NK-92 treated with Interleukin-12 subunit alpha and Interleukin-12 subunit beta, amount 100 ng/mL, for 24 hours (cell line): Measurements from ENCODE around the gene CCDC85A.
"Not testable (repeated sequence)": the region's sequence is repeated elsewhere in the genome, so short reads cannot be mapped to it uniquely, and the experiment has no call there.

Experiments used
- DNase-seq: peaks from one replicate; lab custom pipeline; 2025; lab: John Stamatoyannopoulos, UW

The CCDC85A gene

DNA sequence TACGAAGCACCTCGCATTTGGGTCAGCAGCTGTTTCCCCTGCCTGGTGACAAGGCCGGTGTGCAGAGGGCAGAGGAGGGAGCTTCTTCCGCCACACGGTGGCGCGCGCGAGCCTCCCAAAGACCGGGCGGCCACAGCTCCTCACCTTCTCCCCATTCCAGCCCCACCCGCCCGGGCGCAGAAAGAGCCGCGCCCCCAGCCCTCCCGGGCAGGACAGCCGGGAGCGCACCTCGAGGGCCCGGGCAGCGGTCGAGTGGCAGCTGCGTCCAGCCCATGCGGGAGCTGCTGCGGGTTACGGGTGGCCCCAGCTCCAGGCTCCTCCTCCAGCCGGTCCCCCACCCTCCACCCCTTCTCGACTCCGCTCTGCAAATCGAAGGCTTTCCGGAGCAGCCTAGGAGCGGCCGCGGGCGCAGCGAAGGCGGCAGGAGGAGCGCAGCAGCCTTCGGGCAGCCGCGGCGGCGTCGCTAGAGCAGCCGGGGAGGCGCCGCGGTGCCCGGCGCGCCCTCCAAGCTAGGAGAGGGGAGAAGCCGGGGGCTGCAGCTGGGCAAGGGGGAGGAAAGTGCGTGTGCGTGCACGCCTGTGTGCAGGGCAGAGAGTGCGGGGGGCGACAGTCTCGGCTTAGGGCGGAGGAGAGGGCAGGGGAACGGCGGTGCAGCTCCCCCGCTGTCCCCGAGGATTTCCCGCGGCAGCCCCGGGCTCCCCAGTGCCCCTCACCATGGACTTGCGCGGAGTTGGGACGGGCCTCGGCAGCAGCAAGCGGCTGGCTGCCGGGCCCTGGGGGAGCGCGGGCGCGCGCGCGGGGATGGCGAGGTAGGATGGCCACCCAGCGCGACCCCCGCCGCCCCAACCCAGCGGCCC, at the start of gene CCDC85A:
Gene CCDC85A, plus strand, starts transcription at position 348 of the 857 bp plus-strand sequence. CDS start 635 bp downstream, outside the sequence.
- DNase-seq = no peak

- DNase-seq = no peak
These were observed 48.9 kb upstream of the CCDC85A start for GRCh38 chr2:56134861-56135260.

- not testable (repeated sequence) for DNase-seq
These were observed 41.2 kb upstream of the CCDC85A start for GRCh38 chr2:56142497-56143061.

GRCh38 chr2:56147907-56148306, 35.9 kb upstream of the CCDC85A start:
- DNase-seq = no peak

GRCh38 chr2:56148825-56149224, 35.0 kb upstream of the CCDC85A start:
- DNase-seq = no peak

DNA sequence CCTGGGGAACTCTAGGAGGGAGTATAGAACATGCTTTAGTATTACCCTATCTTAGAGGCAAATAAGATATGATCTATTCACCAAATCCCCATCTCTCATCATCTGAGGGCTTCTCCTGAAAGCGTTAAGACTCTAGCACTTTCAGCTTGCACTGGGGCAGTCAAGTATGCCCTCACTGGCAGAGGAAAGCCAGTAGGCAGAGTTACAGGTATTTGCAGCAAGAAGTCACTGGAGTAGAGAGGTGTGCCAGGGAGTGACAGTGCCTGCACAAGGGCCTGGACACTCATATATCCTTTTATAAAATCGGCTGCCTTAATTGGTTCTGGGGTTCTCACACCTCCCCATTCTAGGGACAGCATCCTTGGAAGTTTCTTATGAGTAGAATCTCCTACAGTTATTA, 31.9 kb upstream of the CCDC85A start:
- DNase-seq = no peak

DNA sequence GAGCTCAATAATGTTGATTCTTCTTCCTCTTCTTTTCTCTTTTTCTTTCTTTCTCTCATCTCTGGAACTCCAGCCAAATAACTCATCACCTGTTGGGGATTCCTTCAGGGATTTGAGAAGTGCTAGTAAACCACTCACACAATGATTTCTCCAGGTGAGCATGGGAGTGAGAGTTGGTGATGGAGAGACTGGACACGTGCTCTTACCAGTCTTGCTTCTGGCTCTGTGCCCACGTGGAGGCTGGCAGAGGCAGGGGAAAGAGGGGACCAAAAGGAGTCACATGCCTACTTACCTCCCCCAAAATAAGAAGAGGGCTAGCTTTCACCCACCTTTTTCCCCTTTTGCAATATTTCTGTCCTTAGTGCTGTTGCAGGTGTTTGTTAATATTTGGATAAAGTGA, 28.6 kb upstream of the CCDC85A start:
- DNase-seq = no peak

DNA sequence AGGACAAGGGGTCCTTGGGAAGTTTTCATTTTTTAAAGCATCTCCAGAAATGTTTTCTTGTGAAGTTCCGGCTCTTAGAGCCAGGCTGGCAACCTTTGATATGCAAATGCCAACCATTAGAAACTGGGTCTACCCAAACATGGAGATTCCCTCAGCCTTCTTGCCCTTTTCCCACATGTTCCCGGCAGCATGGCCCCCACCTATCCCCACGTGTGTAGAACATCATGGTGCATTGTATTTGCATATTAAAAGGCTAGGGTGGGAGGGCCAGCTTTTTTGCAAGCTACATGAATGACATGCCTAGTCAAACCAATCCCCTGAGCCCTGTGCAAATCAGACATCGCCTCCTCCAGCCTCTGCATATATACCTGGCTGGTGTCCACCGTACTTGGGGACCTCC, 23.9 kb upstream of the CCDC85A start:
- not testable (repeated sequence) for DNase-seq

DNA sequence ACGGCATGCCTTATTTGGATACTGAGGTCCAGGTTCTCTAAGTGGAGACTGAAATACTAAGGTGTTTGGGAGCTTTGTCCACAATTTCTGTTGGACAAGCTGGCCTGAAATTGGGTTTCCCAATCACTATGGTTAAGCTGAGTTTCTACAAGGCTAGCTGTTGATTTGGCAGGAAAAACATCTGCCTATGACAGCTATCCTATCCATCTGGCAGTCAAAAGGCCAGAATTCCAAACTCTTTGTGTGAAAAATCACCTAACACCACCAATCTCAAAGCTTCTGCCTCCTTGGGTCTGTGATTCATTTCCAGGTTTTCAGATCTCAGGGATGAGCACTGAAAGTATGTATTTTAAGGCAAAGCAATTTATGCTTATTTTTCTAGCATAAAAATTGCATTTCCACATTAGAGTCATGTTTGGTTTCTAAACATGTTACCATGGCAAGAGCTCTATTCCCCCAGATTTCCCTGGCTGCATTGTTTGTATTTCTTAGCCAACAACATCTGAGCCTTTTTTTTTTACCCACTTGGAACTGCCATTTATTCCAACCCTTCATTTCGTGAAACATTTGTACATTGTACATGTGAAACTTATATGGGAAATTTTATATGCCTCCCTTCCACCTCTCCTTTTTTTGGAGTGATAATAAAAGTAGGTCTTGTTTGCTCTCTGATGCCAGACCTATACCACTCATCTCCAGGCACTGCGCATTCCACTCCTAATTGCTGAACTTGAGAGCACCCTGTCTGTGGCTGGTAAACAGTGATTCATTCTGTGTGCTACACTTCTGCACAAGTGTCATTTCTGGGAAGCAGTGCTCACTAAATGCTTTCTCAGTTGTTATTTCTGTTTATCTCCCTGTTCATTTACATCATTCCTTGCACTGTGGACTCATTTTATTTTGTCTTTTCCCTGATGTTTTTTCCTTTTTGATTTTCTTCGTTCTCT, 15.9 kb upstream of the CCDC85A start:
- DNase-seq = no peak

DNA sequence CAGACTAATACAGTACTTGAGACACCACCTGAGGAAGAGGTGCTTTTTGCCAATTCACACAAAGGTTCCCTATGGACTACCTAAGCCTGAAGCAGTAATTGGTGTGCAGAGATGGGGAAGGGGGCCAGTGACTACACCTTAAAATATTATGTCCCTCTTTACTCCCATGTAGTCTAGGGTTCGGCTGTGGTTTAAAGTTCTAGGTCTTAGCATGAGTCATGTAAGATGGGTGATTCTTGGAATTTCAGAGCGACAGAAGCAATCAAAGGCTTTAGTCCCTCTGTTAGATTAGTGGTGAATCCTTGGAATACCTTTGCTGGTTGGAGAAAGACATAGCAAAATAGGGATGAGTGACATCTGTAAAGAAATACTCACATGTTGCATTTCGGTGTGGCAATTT, 14.3 kb upstream of the CCDC85A start:
- DNase-seq = no peak

DNA sequence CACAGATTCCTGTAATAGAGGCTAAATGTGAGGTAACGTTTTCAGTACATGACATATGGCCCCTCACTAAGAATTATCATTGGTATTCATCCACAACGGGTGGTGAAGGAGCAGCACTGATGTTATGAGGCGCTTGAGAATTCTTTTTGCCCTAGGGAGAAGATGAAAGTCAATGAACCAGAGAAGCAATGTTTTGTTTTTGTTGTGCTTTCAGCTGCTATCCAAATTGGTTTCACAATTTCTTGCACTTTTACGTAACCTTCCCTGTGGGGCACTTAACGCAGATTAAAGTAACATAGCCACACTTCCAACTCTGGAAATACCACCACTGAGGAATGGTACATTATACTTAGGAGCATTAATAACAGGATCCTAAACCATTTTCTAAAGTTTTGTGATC, 13.3 kb upstream of the CCDC85A start:
- no peak for DNase-seq

- DNase-seq = no peak
These were observed 12.8 kb upstream of the CCDC85A start for GRCh38 chr2:56170988-56171387.

GRCh38 chr2:56175779-56176178, 8.0 kb upstream of the CCDC85A start:
- no peak for DNase-seq

DNA sequence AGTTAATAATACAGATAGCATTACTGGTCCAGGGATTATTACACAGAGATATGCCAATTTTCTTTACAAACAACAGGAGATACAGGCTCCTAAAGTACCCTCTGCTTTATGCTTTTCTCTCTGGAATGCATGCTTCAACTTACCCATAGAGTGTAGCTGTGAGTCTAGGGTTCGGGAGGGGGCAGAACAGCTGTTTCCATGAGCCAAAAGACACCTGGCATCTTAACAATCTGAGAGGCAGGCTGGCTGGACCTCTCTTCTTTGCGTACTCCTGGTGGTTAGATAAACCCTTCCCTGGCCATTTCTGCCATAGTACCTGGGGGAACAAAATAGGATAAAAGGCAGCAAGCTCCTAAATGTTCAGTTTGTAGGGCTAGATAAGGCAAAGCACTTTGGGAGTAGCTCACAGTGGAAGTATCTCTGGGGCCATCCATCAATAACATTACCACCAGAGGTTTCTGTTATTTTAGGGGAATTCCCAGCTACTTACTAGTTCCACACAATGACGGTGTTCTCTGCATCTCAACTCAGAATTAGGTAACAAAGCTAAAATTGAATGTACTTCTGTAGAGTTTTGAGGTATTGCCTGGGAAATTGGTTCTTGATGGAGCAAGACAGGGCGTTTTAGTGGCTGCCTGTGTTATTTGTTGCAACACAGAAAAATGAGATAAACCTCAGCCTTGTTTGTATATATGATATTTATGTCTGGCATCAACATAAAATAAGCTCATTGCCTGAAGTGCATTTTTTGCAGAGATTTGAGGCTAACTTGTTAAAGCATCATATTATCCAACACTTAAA, 6.2 kb upstream of the CCDC85A start:
- no peak for DNase-seq

DNA sequence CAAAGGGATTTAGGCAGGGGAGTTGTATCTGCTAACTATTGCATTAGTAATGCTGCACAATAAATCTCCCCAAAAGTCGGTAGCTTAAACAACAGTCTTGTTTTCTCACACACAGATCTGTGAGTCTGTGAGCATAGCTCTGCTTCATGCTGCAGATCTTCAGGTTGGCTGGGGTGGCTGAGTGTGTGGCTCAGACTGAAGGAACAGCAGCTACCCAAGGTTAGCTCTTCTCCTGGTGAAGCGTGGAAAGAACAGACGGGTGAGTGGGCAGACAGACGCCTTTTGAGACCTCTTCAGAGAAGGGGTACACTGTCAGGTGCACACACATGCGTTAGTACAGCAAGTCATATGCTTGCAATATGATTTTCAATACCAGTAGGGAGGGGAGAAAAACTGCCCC, 3.9 kb upstream of the CCDC85A start:
- DNase-seq = no peak

GRCh38 chr2:56182420-56182819, 1.4 kb upstream of the CCDC85A start:
- DNase-seq = no peak

DNA sequence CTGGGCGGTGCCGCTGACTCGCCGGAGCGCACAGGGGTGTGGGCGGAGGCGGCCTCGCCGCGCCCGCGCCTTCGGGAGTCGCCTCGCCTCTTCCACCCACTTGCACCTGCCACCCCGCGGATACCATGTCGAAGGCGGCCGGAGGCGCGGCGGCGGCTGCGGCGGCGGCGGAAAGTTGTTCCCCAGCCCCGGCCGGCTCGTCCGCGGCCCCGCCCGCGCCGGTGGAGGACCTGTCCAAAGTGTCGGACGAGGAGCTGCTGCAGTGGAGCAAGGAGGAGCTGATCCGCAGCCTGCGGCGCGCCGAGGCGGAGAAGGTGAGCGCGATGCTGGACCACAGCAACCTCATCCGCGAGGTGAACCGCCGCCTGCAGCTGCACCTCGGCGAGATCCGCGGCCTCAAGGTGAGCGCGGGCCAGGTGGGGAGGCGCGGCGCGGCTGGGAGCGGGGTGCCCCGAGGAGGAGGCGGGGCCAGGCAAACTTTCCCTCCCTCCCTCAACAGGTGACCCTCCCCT, 766 bp downstream of the CCDC85A start:
- no peak for DNase-seq

DNA sequence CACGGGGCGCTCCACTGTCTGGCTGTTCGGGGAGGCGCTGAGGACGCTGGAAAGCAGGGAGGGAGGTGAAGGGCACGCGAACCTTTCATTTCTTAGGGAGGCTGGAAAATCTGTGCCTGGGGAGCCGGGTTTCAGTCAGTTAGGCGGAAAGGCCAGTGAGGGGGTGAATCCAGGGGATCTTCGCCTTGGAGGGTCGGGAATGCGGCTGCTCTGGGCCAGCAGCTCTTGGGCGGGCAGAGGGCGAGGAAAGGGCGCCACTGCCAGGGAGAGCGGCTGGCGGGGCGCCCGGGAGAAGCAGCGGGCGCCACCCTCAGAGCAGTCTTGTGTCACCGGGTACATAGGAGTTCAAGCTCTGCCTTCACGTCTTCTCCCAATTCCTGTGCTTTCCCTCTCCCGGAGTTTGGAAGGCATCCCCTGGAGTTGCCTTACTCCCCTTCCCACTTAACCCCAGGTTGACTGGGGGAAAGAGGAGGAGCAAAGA, 1.4 kb downstream of the CCDC85A start:
- DNase-seq = no peak

DNA sequence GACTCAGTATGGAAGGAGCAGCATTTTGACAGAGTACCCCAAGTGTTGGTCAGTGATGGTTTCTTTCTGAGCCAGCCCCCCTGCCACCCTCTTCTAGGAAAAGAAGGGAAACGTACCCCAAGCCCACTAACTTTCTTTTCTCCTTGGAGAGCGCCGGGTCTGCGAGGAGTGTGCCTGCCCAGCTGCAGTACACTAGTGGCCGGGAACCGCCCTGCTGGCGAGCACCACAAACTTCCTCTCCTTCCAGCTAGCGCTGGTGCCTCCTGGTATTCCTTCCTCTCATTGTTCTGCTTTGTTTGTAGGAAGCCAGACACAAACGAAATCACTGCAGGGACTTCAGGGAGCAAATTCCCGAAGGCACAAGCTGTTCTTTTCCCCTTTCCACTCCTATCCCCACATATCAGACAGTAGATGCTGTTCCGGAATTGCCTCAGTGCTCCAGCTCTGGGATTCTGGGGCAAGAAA, 1.8 kb downstream of the CCDC85A start:
- no peak for DNase-seq

GRCh38 chr2:56191617-56192016, 7.8 kb downstream of the CCDC85A start:
- DNase-seq = no peak

GRCh38 chr2:56192664-56193305, 9.0 kb downstream of the CCDC85A start:
- no peak for DNase-seq
